ENCODE measurements around the gene TMEFF2. TPM values are rescaled to one million over a fixed set of nuclear protein-coding genes. Genes with fewer than 3 reads are reported as not detected.

TMEFF2 gene
- total and polyA plus RNA-seq, 2 of the 4 experiments (the other 2 are of a cell fraction): 1.3 to 3.0 TPM

GRCh38 chr2:191935247-191935646 lies 259.5 kb downstream of the TMEFF2 start:
- CTCF ChIA-PET: no interaction called here

More at GRCh38 chr2:191935247-191935646, 259.5 kb downstream of the TMEFF2 start:
- H3K4me3 ChIP-seq (ENCODE audit: insufficient read depth, low read depth, low read length): no peak overlapping the region
- H3K56ac ChIP-seq (ENCODE audit: extremely low read depth, insufficient read depth, low read length): no peak overlapping the region
- H2AK9ac ChIP-seq (replicated peaks; ENCODE audit: low read depth, low read length, poor library complexity): no peak overlapping the region
- H3K4me1 ChIP-seq (ENCODE audit: control insufficient read depth, insufficient read depth, low read length): peaks cover 2% of the 10 kb centered on the region; the same call in 1 of the 2 replicates
- WGBS, 2 experiments (ENCODE audit: extremely low coverage in 2 of 2, insufficient read length in 1 of 2): no CpG with 5 or more reads among the region's 3 CpGs
- POLR2A ChIA-PET (ENCODE audit: unreplicated experiment): interaction anchor here (0.6 kb wide), 1 partner anchor 11 kb away, joined by 3 read pairs; no protein-coding TSS in a partner anchor
- H4K5ac ChIP-seq (ENCODE audit: low read depth, low read length): no peak overlapping the region
- H3K4ac ChIP-seq (ENCODE audit: low read depth, low read length): no peak overlapping the region
- no peaks in the 10 kb centered on the region for H3K9me1 ChIP-seq (ENCODE audit: insufficient read depth, low read length)
- H3K27ac ChIP-seq (ENCODE audit: insufficient read depth, low read length): no peak overlapping the region
- no peak overlapping the region for H3K4me2 ChIP-seq (ENCODE audit: low read depth, low read length)
- no peak overlapping the region for H2BK20ac ChIP-seq (ENCODE audit: low read depth, low read length)
- ATAC-seq (ENCODE audit: low read depth): no peak
- H3K9ac ChIP-seq (ENCODE audit: low read depth, low read length): no peak overlapping the region
- no peaks in the 10 kb centered on the region for H4K20me1 ChIP-seq (ENCODE audit: insufficient read depth, low read length)
- no peak overlapping the region for H4K91ac ChIP-seq (ENCODE audit: insufficient read depth, low read depth, low read length)
- in situ Hi-C loops (cut with MboI; ENCODE audit: low sequenced_read_pairs): no loop called here
- no peaks in the 10 kb centered on the region for H3K27me3 ChIP-seq (ENCODE audit: control insufficient read depth, insufficient read depth, low read length)
- no peak overlapping the region for H3K14ac ChIP-seq (replicated peaks; ENCODE audit: low read depth, low read length)
- H2BK120ac ChIP-seq (ENCODE audit: low read depth, low read length): no peak overlapping the region
- no peaks in the 10 kb centered on the region for H3K79me1 ChIP-seq (ENCODE audit: low read depth in 1 of 2, low read length in 2 of 2)
- no peak for DNase-seq
- no peak overlapping the region for H4K8ac ChIP-seq (ENCODE audit: low read depth in 2 of 2, low read length in 2 of 2)
- no peak overlapping the region for H2BK5ac ChIP-seq (ENCODE audit: low read depth, low read length, poor library complexity, severe bottlenecking)
- TF ChIP-seq USF2 (IDR thresholded peaks at IDR 0.05; ENCODE audit: low read depth, low read length) (no peak), RCOR1 (IDR thresholded peaks at IDR 0.05; ENCODE audit: insufficient replicate concordance, low read length) (no peak), CTCF (conservative IDR thresholded peaks at IDR 0.05; ENCODE audit: low read depth, low read length) (no peak), MXI1 (IDR thresholded peaks at IDR 0.05; ENCODE audit: borderline replicate concordance, low read depth, low read length) (no peak), CHD1 (IDR thresholded peaks at IDR 0.05; ENCODE audit: low read depth, low read length) (no peak), MAFK (IDR thresholded peaks at IDR 0.05; ENCODE audit: low read depth, low read length) (no peak), RFX5 (IDR thresholded peaks at IDR 0.05; ENCODE audit: low read depth, low read length) (no peak), FOS (IDR thresholded peaks at IDR 0.05; ENCODE audit: low read depth, low read length) (no peak), NFE2L2 (IDR thresholded peaks at IDR 0.05; ENCODE audit: low read depth, low read length) (no peak), CEBPB (IDR thresholded peaks at IDR 0.05; ENCODE audit: low read depth, low read length) (no peak), POLR2A (IDR thresholded peaks at IDR 0.05; ENCODE audit: low read depth, low read length) (no peak), RAD21 (IDR thresholded peaks at IDR 0.05; ENCODE audit: low read length) (no peak)
- H2AFZ ChIP-seq (replicated peaks; ENCODE audit: low read length, poor library complexity): no peak overlapping the region
- no peak overlapping the region for H3K18ac ChIP-seq (ENCODE audit: low read depth, low read length)
- H2AK5ac ChIP-seq (ENCODE audit: low read depth, low read length): no peak overlapping the region
- BruUV-seq (replicated peaks): no TSS peak
- intact Hi-C loops (cut with micrococcal nuclease): no loop called here
- dilution Hi-C loops (cut with HindIII; ENCODE audit: low sequenced_read_pairs, unreplicated experiment): no loop called here
- no peaks in the 10 kb centered on the region for H3K36me3 ChIP-seq (ENCODE audit: control insufficient read depth, insufficient read depth, low read length)
- no peak overlapping the region for H3K23ac ChIP-seq (ENCODE audit: low read depth, low read length)
- no peak overlapping the region for H2BK15ac ChIP-seq (ENCODE audit: low read depth, low read length)
- H3K9me3 ChIP-seq (ENCODE audit: control insufficient read depth, insufficient read depth, low read length): no peaks in the 10 kb centered on the region

All from IMR-90 (cell line).